Measurements from ENCODE around the gene NFE2L2.

The NFE2L2 gene

DNA sequence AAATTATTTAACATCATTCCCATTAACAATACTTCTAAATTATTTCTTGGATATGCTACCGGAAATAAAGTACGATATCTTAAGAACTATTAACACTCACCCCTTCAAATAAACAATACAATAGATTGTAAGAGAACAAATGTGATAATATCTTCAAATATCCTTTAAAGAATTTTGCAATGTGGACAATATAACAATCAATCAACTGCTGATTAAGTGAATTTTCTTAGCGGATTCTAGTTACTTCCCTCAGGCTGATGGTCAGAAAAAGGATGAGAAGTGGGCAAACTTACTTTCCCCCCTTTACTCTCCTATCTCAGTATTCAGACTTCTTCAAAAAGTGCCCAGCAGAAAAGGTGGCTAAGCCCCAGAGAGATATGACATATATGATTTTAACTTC is 10.8 kb downstream of the NFE2L2 start:
- no peak overlapping the region for H3K4me3 ChIP-seq (ENCODE audit: severe bottlenecking)
- H3K36me3 ChIP-seq (ENCODE audit: low read depth): peaks cover 65% of the 10 kb centered on the region
- H3K9me3 ChIP-seq (ENCODE audit: severe bottlenecking): no peaks in the 10 kb centered on the region
- ATAC-seq (ENCODE audit: low read depth) (no peak), DNase-seq (ENCODE audit: low spot score) (no peak)
- no peaks in the 10 kb centered on the region for H3K27me3 ChIP-seq (ENCODE audit: insufficient read depth, poor library complexity, severe bottlenecking)
- peaks cover 65% of the 10 kb centered on the region for H3K4me1 ChIP-seq (ENCODE audit: insufficient read depth, poor library complexity, severe bottlenecking)
- TF ChIP-seq, protein P1, sequence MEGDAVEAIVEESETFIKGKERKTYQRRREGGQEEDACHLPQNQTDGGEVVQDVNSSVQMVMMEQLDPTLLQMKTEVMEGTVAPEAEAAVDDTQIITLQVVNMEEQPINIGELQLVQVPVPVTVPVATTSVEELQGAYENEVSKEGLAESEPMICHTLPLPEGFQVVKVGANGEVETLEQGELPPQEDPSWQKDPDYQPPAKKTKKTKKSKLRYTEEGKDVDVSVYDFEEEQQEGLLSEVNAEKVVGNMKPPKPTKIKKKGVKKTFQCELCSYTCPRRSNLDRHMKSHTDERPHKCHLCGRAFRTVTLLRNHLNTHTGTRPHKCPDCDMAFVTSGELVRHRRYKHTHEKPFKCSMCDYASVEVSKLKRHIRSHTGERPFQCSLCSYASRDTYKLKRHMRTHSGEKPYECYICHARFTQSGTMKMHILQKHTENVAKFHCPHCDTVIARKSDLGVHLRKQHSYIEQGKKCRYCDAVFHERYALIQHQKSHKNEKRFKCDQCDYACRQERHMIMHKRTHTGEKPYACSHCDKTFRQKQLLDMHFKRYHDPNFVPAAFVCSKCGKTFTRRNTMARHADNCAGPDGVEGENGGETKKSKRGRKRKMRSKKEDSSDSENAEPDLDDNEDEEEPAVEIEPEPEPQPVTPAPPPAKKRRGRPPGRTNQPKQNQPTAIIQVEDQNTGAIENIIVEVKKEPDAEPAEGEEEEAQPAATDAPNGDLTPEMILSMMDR (IDR thresholded peaks at IDR 0.05; ENCODE audit: poor library complexity, severe bottlenecking): no peak
- peak overlapping the region; percentile 61 for H3K27ac ChIP-seq (ENCODE audit: poor library complexity, severe bottlenecking)

DNA sequence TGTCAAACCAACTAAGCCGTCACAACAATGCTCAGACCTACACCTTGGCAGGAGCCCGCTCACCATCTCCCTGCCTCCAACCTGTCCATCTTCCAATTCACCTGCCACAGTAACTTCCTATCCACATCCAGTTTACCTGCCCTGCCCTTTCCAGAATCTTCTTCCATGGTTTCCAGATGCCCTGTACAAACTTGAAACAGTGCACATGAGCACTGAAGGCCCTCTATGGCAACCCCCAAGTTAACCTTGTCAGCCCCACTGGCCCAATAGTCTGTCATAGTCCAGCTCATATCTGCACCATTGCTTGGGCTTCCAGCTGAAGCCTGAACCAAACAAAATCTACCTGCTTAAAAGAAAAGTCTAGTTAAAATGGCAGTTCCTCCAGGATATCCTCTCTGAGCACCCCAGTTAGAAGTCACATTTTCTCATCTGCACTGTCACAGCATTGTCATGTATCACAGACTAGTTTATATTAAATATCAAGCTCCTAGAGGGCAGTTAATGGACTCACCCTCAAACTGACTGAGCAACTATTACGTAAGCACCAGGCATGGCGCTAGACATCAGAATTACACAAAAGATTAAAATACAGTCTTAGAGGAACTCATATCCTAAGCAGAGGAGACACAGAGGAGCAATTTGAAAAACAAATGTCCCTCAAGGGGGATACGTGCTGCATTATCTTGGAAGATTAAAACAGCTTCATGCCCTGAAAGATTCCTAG is 11.6 kb downstream of the NFE2L2 start:
- H3K4me1 ChIP-seq (ENCODE audit: insufficient read depth, poor library complexity, severe bottlenecking): peaks cover 62% of the 10 kb centered on the region
- TF ChIP-seq, protein P1 (IDR thresholded peaks at IDR 0.05; ENCODE audit: poor library complexity, severe bottlenecking): no peak
- no peaks in the 10 kb centered on the region for H3K27me3 ChIP-seq (ENCODE audit: insufficient read depth, poor library complexity, severe bottlenecking)
- H3K9me3 ChIP-seq (ENCODE audit: severe bottlenecking): no peaks in the 10 kb centered on the region
- ATAC-seq (ENCODE audit: low read depth): no peak
- no peak for DNase-seq (ENCODE audit: low spot score)
- H3K27ac ChIP-seq (ENCODE audit: poor library complexity, severe bottlenecking): peak overlapping the region; percentile 61
- H3K36me3 ChIP-seq (ENCODE audit: low read depth): peaks cover 60% of the 10 kb centered on the region
- no peak overlapping the region for H3K4me3 ChIP-seq (ENCODE audit: severe bottlenecking)

DNA sequence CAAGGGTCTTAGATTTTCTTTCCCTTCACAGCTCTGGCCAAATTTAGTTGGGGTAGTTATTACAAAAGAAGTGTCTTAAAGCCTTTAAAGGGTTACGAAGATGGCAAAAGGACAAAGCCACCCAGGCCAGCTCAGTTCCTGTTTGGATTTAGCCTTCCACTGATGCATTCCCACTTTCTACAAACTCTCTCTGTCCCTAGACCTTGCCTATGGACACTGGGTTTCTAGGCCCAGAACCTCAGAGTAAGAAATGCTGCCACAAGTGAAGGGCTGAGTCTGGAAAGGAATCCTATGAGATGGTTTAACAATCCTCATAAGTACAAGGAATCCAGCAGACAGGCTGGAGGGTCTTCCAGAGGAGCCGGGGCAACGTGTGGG is 13.4 kb downstream of the NFE2L2 start:
- Histone ChIP-seq H3K27ac (ENCODE audit: poor library complexity, severe bottlenecking) (peak overlapping the region; percentile 61), H3K4me3 (ENCODE audit: severe bottlenecking) (no peak overlapping the region), H3K27me3 (ENCODE audit: insufficient read depth, poor library complexity, severe bottlenecking) (no peaks in the 10 kb centered on the region), H3K4me1 (ENCODE audit: insufficient read depth, poor library complexity, severe bottlenecking) (peaks cover 48% of the 10 kb centered on the region), H3K9me3 (ENCODE audit: severe bottlenecking) (no peaks in the 10 kb centered on the region), H3K36me3 (ENCODE audit: low read depth) (peaks cover 51% of the 10 kb centered on the region)
- no peak for ATAC-seq (ENCODE audit: low read depth)
- no peak for DNase-seq (ENCODE audit: low spot score)
- TF ChIP-seq, protein P1 (IDR thresholded peaks at IDR 0.05; ENCODE audit: poor library complexity, severe bottlenecking): no peak

DNA sequence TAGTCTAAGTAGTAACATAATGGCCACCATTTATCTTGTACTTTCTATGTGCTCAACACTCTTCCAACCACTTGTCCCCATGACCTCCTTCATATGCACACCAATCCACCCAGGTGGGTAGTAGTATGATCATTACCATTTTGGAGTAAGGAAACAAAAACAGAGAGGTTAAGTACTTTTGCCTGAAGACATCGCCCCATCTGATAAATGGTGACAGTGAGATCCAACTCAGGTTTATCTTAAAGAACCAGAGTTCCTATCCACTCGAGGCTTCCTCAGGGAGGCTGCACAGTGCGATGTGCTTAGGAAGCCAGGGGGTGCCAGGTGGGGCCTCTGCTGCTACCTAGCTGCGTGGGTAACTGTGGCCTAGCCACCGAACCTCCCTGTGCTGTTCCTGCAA is 14.1 kb downstream of the NFE2L2 start:
- peaks cover 45% of the 10 kb centered on the region for H3K36me3 ChIP-seq (ENCODE audit: low read depth)
- no peaks in the 10 kb centered on the region for H3K9me3 ChIP-seq (ENCODE audit: severe bottlenecking)
- no peak for DNase-seq (ENCODE audit: low spot score)
- no peak for ATAC-seq (ENCODE audit: low read depth)
- peaks cover 49% of the 10 kb centered on the region for H3K4me1 ChIP-seq (ENCODE audit: insufficient read depth, poor library complexity, severe bottlenecking)
- no peak overlapping the region for H3K4me3 ChIP-seq (ENCODE audit: severe bottlenecking)
- no peaks in the 10 kb centered on the region for H3K27me3 ChIP-seq (ENCODE audit: insufficient read depth, poor library complexity, severe bottlenecking)
- TF ChIP-seq, protein P1 (IDR thresholded peaks at IDR 0.05; ENCODE audit: poor library complexity, severe bottlenecking): no peak
- peak overlapping the region; percentile 61 for H3K27ac ChIP-seq (ENCODE audit: poor library complexity, severe bottlenecking)

DNA sequence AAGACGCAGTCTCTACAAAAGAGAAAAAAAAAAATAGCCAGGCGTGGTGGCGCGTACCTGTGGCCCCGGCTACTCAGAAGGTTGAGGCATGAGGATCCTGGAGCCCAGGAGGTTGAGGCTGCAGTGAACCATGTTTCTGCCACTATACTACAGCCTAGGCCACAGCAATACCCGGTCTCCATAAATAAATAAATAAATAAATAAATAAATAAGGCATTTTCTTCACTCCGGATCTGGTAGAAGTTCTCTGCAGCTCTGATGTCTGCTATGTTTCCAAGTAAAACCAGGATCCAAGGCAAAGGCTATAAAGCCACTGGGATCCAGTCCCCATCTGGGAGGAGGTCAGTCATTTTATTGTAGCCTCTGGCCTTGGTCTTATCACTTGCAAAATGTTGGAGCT is 15.5 kb downstream of the NFE2L2 start:
- Histone ChIP-seq H3K27me3 (ENCODE audit: insufficient read depth, poor library complexity, severe bottlenecking) (no peaks in the 10 kb centered on the region), H3K4me3 (ENCODE audit: severe bottlenecking) (no peak overlapping the region), H3K27ac (ENCODE audit: poor library complexity, severe bottlenecking) (no peak overlapping the region), H3K9me3 (ENCODE audit: severe bottlenecking) (no peaks in the 10 kb centered on the region), H3K4me1 (ENCODE audit: insufficient read depth, poor library complexity, severe bottlenecking) (peaks cover 45% of the 10 kb centered on the region), H3K36me3 (ENCODE audit: low read depth) (peaks cover 31% of the 10 kb centered on the region)
- ATAC-seq (ENCODE audit: low read depth) (no peak), DNase-seq (ENCODE audit: low spot score) (no peak)
- TF ChIP-seq, protein P1 (IDR thresholded peaks at IDR 0.05; ENCODE audit: poor library complexity, severe bottlenecking): no peak
